SKM-1 (cell line): Measurements from ENCODE around the gene GYPE.
"Not testable (repeated sequence)": the region's sequence is repeated elsewhere in the genome, so short reads cannot be mapped to it uniquely, and the experiment has no call there.

Experiments used
- DNase-seq: peaks from one replicate; lab custom pipeline; 2025; ENCODE audit not compliant: unreplicated experiment; lab: John Stamatoyannopoulos, UW

The GYPE gene

GRCh38 chr4:143905440-143905839 lies at the start of gene GYPE:
TSS of gene GYPE (minus strand) at chr4:143905559. CDS start at chr4:143905507, 52 bp downstream.
- DNase-seq, result not testable (repeated sequence)

- not testable (repeated sequence) for DNase-seq
These were observed 46.2 kb upstream of the GYPE start for GRCh38 chr4:143951458-143951972.

GRCh38 chr4:143950967-143951366 lies 45.6 kb upstream of the GYPE start:
- DNase-seq, result not testable (repeated sequence)

GRCh38 chr4:143950185-143950584 lies 44.8 kb upstream of the GYPE start:
- not testable (repeated sequence) for DNase-seq

DNA sequence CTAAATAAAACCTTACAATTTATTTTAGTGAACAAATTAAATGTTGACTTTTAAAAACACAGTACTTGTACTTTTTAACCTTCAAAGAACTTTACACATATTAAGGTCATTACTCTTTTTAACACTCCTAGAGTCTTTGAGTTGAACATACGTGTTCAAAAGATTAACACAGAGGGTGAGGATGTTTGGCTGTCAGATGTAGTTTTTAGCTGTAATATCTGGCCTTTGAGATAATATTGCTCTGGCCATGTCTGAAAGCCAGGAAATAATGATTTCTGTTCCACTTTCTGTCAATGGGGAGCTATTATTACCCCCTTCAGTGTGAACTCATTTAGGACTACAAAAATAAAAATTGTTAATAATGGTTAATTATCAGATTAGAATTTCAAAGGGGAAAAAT lies 42.1 kb upstream of the GYPE start:
- not testable (repeated sequence) for DNase-seq

DNA sequence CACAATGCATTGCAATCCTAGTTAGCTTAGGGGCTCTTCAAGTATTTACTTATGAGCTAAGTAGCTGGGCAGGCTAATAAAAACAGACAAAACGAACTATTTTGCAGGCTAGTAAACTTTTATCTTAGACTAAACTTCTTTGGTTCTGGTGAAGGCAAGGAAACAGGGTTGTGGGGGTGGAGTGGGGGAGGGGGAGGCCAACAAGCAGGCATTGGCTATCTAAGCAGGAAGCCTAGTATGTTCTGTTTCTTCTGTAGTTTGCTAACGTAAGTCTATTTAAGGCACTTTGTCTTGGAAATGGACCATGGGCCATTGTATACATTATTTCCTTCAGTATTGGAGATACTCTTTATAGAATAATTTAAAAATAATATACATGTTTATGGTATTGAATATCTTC lies 35.3 kb upstream of the GYPE start:
- not testable (repeated sequence) for DNase-seq

GRCh38 chr4:143939528-143939927 lies 34.2 kb upstream of the GYPE start:
- no peak for DNase-seq

DNA sequence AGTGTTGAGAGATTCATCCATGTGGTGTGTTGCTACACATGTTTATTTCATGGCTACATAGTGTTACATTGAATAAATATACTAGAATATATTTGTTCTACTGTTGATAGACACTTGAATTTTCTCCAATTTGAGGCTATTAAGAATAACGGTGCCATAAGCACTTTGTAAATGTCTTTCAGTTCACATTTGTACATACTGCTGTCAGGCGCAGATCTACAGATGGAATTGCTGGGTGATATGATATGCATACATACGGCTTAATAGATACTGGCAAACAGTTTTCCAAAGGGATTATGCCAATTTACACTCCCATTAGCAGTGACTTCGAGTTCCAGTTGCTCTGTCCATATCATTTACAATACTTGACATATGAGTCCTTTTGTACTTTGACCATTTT lies 33.5 kb upstream of the GYPE start:
- not testable (repeated sequence) for DNase-seq

- DNase-seq, result no peak
These were observed 15.8 kb upstream of the GYPE start for GRCh38 chr4:143921181-143921580.

DNA sequence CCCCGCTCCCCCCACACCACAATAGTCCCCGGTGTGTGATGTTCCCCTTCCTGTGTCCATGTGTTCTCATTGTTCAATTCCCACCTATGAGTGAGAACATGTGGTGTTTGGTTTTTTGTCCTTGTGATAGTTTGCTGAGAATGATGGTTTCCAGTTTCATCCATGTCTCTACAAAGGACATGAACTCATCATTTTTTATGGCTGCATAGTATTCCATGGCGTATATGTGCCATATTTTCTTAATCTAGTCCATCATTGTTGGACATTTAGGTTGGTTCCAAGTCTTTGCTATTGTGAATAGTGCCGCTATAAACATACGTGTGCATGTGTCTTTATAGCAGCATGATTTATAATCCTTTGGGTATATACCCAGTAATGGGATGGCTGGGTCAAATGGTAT lies 11.1 kb upstream of the GYPE start:
- DNase-seq, result not testable (repeated sequence)

- DNase-seq, result not testable (repeated sequence)
These were observed 7.1 kb upstream of the GYPE start for GRCh38 chr4:143912478-143912877.

- DNase-seq, result not testable (repeated sequence)
These were observed 6.4 kb upstream of the GYPE start for GRCh38 chr4:143911528-143912417.

GRCh38 chr4:143910906-143911305 lies 5.5 kb upstream of the GYPE start:
- DNase-seq, result not testable (repeated sequence)

- not testable (repeated sequence) for DNase-seq
These were observed 2.5 kb upstream of the GYPE start for GRCh38 chr4:143907811-143908210.

DNA sequence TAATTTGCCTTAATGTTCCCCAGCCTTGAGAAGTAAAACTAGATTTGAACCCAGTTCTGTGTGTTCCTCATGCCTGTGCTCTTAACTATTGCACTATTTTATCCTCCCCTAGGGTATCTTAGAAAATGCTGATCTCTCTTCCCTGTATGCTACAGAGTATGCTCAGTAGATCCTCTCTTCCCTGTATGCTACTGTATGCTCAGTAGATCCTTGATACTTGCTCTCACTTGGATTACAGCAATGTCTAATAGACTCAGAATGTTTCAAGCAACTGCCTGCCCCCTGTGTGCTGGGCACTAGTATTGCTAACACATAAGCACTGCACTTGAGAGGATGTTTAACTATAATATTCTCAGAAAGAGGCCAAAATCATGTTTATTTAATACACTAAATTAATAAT lies 928 bp downstream of the GYPE start:
- DNase-seq, result not testable (repeated sequence)

DNA sequence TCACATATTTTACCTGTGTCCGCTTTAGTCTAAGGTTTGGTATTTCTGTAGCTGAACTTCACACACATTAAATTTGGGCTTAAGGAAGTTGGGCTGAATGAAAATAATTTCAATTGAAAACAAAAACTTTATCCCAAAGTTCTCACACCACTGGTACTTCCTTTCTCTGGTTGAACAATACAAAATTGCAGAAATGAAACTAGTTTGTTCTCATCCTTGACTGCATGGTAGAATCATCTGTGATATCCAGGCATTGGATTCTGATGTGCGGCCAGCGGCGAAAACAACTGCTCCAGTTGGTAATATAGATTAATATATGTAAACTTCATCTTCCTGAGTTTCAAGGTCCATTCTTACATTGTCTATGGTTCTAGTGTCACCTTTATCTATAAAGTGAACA lies 15.0 kb downstream of the GYPE start:
- not testable (repeated sequence) for DNase-seq

- DNase-seq, result not testable (repeated sequence)
These were observed 17.2 kb downstream of the GYPE start for GRCh38 chr4:143888189-143888588.

- not testable (repeated sequence) for DNase-seq
These were observed 20.4 kb downstream of the GYPE start for GRCh38 chr4:143884965-143885364.

DNA sequence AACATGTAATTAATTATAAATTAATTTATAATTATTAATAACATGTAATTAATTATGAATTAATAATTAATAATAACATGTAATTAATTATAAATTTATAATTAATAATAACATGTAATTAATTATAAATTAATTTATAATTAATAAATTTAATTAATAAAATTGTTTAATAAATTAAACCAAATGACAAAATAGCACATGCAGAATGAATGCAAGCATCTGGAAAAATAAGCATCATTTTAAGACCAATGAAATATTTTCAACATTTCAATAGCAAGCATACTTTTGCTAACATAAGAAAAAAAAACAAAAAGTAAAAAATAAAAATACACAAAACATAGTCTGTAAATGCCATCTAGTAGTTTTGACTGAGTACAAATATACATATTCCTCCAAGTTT lies 21.8 kb downstream of the GYPE start:
- DNase-seq, result no peak

GRCh38 chr4:143882892-143883291 lies 22.5 kb downstream of the GYPE start:
- DNase-seq, result no peak

DNA sequence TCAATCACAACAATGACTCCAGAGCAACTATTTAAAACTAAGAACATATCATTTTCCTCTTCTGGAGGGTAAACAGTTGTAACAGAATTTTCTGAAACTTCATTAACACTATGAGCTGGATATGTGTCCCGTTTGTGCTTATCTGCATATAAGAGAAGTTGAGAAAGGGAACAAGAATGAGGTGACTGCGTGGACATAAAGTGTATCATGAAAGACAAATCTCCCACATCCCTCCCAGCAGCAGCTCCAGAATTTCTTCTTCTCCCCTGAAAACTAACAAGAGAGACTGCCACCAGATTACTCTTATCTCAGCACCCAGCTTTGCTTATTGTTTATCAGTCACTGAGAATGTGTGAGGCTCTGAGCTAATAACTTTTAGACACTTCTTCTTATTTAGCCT lies 25.8 kb downstream of the GYPE start:
- not testable (repeated sequence) for DNase-seq

DNA sequence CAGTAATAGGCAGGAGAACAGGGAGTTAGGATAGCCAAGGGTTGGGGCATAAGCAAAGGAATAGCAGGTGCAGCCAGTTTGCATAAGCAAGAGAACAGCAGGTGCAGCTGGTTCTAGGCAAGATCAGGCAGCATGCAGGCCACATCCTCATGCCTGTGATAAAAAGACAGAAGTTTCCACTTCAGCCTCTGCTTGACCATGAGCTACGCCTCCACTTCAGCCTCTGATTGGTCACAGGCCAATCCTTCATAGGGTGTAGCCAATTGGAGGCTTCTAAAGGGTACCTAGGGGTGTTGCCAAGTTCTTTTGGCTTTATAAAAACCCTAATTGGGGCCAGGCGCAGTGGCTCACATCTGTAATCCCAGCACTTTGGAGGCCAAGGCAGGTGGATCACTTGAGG lies 30.0 kb downstream of the GYPE start:
- DNase-seq, result not testable (repeated sequence)
